ENCODE results near the gene MYO1B. TPM values are rescaled to one million over a fixed set of nuclear protein-coding genes. Genes with fewer than 3 reads are reported as not detected.
A peak's percentile ranks its signal among the peaks of the same experiment; 100 is the strongest.

The MYO1B gene
- total and polyA plus RNA-seq, 8 donors = 28.6 to 102 (median 54.7) TPM

DNA sequence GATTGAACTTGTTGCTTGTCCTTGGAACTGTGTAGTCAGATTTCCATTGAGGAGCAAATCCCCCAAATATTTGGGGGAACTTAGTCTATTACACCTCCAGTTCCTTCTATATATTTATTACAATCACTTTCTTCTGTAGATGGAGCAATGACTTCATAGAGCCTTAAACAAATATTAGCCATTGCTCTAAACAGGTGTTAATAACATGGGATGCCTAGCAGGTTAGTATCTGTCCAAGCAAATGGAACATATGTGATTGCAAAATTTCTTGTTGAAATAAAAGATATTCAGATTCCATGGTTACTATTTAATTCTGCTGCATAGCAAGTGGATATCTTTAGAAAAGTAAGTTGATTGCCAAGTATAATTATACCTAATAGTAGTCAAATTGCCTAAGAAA is 225.1 kb downstream of the MYO1B start:
- ATAC-seq (peak; percentile 41 to 76 (median 64)), DNase-seq (no peak), FAIRE-seq (no peak)
- Histone ChIP-seq H3K4me1 (peaks cover 12 to 39% (median 28%) of the 10 kb centered on the region in 3 donors), H3K36me3 (no peaks in the 10 kb centered on the region), H3K27me3 (no peaks in the 10 kb centered on the region), H3K9me3 (no peaks in the 10 kb centered on the region), H3K27ac (peak overlapping the region in 3 of 4 donors; percentile 31 to 72 (median 46)), H3K4me3 (no peak overlapping the region)
- TF ChIP-seq, protein P1, sequence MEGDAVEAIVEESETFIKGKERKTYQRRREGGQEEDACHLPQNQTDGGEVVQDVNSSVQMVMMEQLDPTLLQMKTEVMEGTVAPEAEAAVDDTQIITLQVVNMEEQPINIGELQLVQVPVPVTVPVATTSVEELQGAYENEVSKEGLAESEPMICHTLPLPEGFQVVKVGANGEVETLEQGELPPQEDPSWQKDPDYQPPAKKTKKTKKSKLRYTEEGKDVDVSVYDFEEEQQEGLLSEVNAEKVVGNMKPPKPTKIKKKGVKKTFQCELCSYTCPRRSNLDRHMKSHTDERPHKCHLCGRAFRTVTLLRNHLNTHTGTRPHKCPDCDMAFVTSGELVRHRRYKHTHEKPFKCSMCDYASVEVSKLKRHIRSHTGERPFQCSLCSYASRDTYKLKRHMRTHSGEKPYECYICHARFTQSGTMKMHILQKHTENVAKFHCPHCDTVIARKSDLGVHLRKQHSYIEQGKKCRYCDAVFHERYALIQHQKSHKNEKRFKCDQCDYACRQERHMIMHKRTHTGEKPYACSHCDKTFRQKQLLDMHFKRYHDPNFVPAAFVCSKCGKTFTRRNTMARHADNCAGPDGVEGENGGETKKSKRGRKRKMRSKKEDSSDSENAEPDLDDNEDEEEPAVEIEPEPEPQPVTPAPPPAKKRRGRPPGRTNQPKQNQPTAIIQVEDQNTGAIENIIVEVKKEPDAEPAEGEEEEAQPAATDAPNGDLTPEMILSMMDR (IDR thresholded peaks at IDR 0.05) = no peak
- intact Hi-C loops (cut with DNase I) = no loop called here

DNA sequence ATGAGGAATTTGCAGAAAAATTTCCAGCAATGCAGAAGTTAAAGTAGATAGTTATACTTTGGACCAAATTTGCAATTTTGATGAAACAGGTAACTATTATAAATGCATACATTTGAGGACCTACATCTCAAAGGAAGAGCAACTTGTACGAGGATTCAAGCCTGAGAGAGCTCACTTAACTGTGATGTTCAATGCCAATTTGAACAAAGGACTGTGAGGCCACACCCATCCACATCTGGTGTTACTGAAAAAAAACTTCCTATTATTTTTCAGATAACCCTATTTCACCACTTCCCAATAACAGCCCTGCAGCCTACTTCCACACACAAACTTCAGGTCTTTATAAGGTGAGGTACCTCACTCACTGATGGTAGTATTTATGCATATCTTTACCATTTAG is 229.3 kb downstream of the MYO1B start:
- TF ChIP-seq, protein P1 (IDR thresholded peaks at IDR 0.05) = no peak
- ATAC-seq (no peak), DNase-seq (no peak), FAIRE-seq (no peak)
- Histone ChIP-seq H3K27ac (no peak overlapping the region), H3K4me1 (peaks cover 11 to 40% (median 40%) of the 10 kb centered on the region in 3 donors), H3K27me3 (no peaks in the 10 kb centered on the region), H3K4me3 (no peak overlapping the region), H3K9me3 (no peaks in the 10 kb centered on the region), H3K36me3 (no peaks in the 10 kb centered on the region)
- WGBS, 2 donors = 78 to 91% methylated on average over 1 of the region's 1 CpG
- intact Hi-C loops (cut with DNase I) = no loop called here

Other genes starting within 250 kb of the MYO1B start
- 10 to 100 TPM; 16.5 to 51.8 (median 28.6) TPM for gene STAT1, start 231.2 kb upstream of the MYO1B start, total RNA-seq
- 10 to 100 TPM in 1 of 2 donors, 1 to 10 TPM in 1; 8.2 to 18.2 TPM for gene STAT1, start 231.2 kb upstream of the MYO1B start, polyA plus RNA-seq
- gene STAT4, start 94.4 kb upstream of the MYO1B start, total RNA-seq = 1 to 10 TPM in 5 of 6 donors, under 1 TPM in 1; 0.60 to 2.5 (median 1.4) TPM
- gene STAT4, start 94.4 kb upstream of the MYO1B start, polyA plus RNA-seq = 1 to 10 TPM; 2.0 to 6.4 TPM